IMR-90 (cell line): ENCODE data around the gene IL22RA1. TPM values are rescaled to one million over a fixed set of nuclear protein-coding genes. Genes with fewer than 3 reads are reported as not detected.

ENCODE experiments used
- ATAC-seq: fragments of 200-7000 bp; cut with Tn5 transposase; 2 replicates; pipeline ENCODE4 v1.9.1; 2020; ENCODE audit warnings: low read depth, mild to moderate bottlenecking, moderate library complexity
- BruUV-seq: library from RNA; stranded (reverse); fragments of 400-500 nt; replicated peaks from 2 replicates; lab custom pipeline; 2021; lab: Mats Ljungman, UMichigan
- CTCF ChIA-PET: fragments of 300-600 bp; formaldehyde crosslinking; extraction: SDS; loops from one replicate; lab custom pipeline; 2021; ENCODE audit warnings: antibody characterized with exemption; lab: Yijun Ruan, JAX
- POLR2A ChIA-PET: fragments of 300-600 bp; sonication (Branson Sonifier 250); formaldehyde crosslinking; loops from one replicate; lab custom pipeline; 2022; ENCODE audit warnings: antibody characterized with exemption; ENCODE audit not compliant: unreplicated experiment; lab: Charles Lee
- DNase-seq: peaks from one replicate; pipeline ENCODE4 v3.0.0; 2013
- H2AFZ ChIP-seq: replicated peaks from 2 replicates; pipeline ENCODE3; 2013; ENCODE audit warnings: low read length, mild to moderate bottlenecking; ENCODE audit not compliant: poor library complexity
- H2AK5ac ChIP-seq: 2 replicates; pipeline ENCODE4 v1.6.1; 2013; ENCODE audit warnings: low read depth, low read length, inconsistent platforms
- H2AK9ac ChIP-seq: replicated peaks from 2 replicates; pipeline ENCODE3; 2013; ENCODE audit warnings: mild to moderate bottlenecking, low read depth, low read length, moderate library complexity; ENCODE audit not compliant: poor library complexity
- H2BK120ac ChIP-seq: 2 replicates; pipeline ENCODE4 v1.6.1; 2013; ENCODE audit warnings: low read depth, low read length, inconsistent platforms
- H2BK15ac ChIP-seq: 3 replicates; pipeline ENCODE4 v1.6.1; 2013; ENCODE audit warnings: low read depth, low read length, inconsistent platforms
- H2BK20ac ChIP-seq: 2 replicates; pipeline ENCODE4 v1.6.1; 2013; ENCODE audit warnings: low read depth, mild to moderate bottlenecking, inconsistent platforms, low read length, moderate library complexity
- H2BK5ac ChIP-seq: 2 replicates; pipeline ENCODE4 v1.6.1; 2013; ENCODE audit warnings: mild to moderate bottlenecking, low read depth, low read length, inconsistent platforms; ENCODE audit not compliant: poor library complexity, severe bottlenecking
- H3K14ac ChIP-seq: replicated peaks from 2 replicates; pipeline ENCODE4 v1.6.1; 2013; ENCODE audit warnings: low read depth, low read length, inconsistent platforms
- H3K18ac ChIP-seq: 2 replicates; pipeline ENCODE4 v1.6.1; 2013; ENCODE audit warnings: low read depth, low read length, control low read depth
- H3K23ac ChIP-seq: 2 replicates; pipeline ENCODE4 v1.6.1; 2013; ENCODE audit warnings: low read depth, low read length, inconsistent platforms
- H3K27ac ChIP-seq: 2 replicates; pipeline ENCODE4 v1.5.1; 2013; ENCODE audit warnings: mild to moderate bottlenecking, control low read depth, low read length; ENCODE audit not compliant: insufficient read depth
- H3K27me3 ChIP-seq: 2 replicates; pipeline ENCODE4 v1.6.1; 2013; ENCODE audit warnings: low read length; ENCODE audit not compliant: control insufficient read depth, insufficient read depth
- H3K36me3 ChIP-seq: 2 replicates; pipeline ENCODE4 v1.6.1; 2013; ENCODE audit warnings: low read length, mixed read lengths; ENCODE audit not compliant: control insufficient read depth, insufficient read depth
- H3K4ac ChIP-seq: 2 replicates; pipeline ENCODE4 v1.6.1; 2013; ENCODE audit warnings: low read depth, low read length, inconsistent platforms
- H3K4me1 ChIP-seq: 2 replicates; pipeline ENCODE4 v1.6.1; 2013; ENCODE audit warnings: low read length, mixed read lengths; ENCODE audit not compliant: control insufficient read depth, insufficient read depth
- H3K4me2 ChIP-seq: 2 replicates; pipeline ENCODE4 v1.6.1; 2013; ENCODE audit warnings: low read depth, mild to moderate bottlenecking, control low read depth, low read length, moderate library complexity
- H3K4me3 ChIP-seq: 2 replicates; pipeline ENCODE4 v1.5.1; 2013; ENCODE audit warnings: low read depth, mild to moderate bottlenecking, control low read depth, low read length, moderate library complexity; ENCODE audit not compliant: insufficient read depth
- H3K56ac ChIP-seq: 2 replicates; pipeline ENCODE4 v1.6.1; 2013; ENCODE audit warnings: low read length, inconsistent platforms; ENCODE audit not compliant: insufficient read depth; ENCODE audit errors: extremely low read depth
- H3K79me1 ChIP-seq, 2 experiments: 2 replicates each; pipeline ENCODE4 v1.6.1; 2013; ENCODE audit warnings: low read length in 2 of 2, inconsistent platforms in 1 of 2, low read depth in 1 of 2
- H3K9ac ChIP-seq: 2 replicates; pipeline ENCODE4 v1.6.1; 2013; ENCODE audit warnings: low read depth, low read length, control low read depth
- H3K9me1 ChIP-seq: 2 replicates; pipeline ENCODE4 v1.6.1; 2013; ENCODE audit warnings: low read length, inconsistent platforms; ENCODE audit not compliant: insufficient read depth
- H3K9me3 ChIP-seq: 2 replicates; pipeline ENCODE4 v1.6.1; 2013; ENCODE audit warnings: low read length; ENCODE audit not compliant: control insufficient read depth, insufficient read depth
- H4K20me1 ChIP-seq: 2 replicates; pipeline ENCODE4 v1.6.1; 2013; ENCODE audit warnings: low read length, inconsistent platforms; ENCODE audit not compliant: insufficient read depth
- H4K5ac ChIP-seq: 2 replicates; pipeline ENCODE4 v1.6.1; 2013; ENCODE audit warnings: mild to moderate bottlenecking, low read depth, low read length, control low read depth
- H4K8ac ChIP-seq, 2 experiments: 2 replicates each; pipeline ENCODE4 v1.6.1; 2013; ENCODE audit warnings: low read depth in 2 of 2, low read length in 2 of 2, control low read depth in 1 of 2, inconsistent platforms in 1 of 2
- H4K91ac ChIP-seq: 2 replicates; pipeline ENCODE4 v1.6.1; 2013; ENCODE audit warnings: low read depth, low read length, inconsistent platforms; ENCODE audit not compliant: insufficient read depth
- BHLHE40 ChIP-seq: fragments of 150-350 bp; IDR thresholded peaks from 2 replicates; pipeline ENCODE4 v1.6.1; 2016; ENCODE audit warnings: mild to moderate bottlenecking, low read depth, low read length
- CEBPB ChIP-seq: IDR thresholded peaks from 2 replicates; pipeline ENCODE4 v1.6.1; 2012; ENCODE audit warnings: low read depth, low read length, improper control_type of control experiment
- CHD1 ChIP-seq: IDR thresholded peaks from 2 replicates; pipeline ENCODE4 v1.6.1; 2012; ENCODE audit warnings: low read depth, low read length, improper control_type of control experiment
- ELK1 ChIP-seq: fragments of 150-350 bp; IDR thresholded peaks from 2 replicates; pipeline ENCODE4 v1.6.1; 2016; ENCODE audit warnings: low read depth, mild to moderate bottlenecking, low read length, moderate library complexity, borderline replicate concordance
- FOS ChIP-seq: fragments of 150-350 bp; IDR thresholded peaks from 2 replicates; pipeline ENCODE4 v1.6.1; 2016; ENCODE audit warnings: low read depth, low read length
- MAFK ChIP-seq: IDR thresholded peaks from 2 replicates; pipeline ENCODE4 v1.6.1; 2012; ENCODE audit warnings: low read depth, low read length, improper control_type of control experiment
- MAZ ChIP-seq: IDR thresholded peaks from 2 replicates; pipeline ENCODE4 v1.6.1; 2012; ENCODE audit warnings: low read depth, mild to moderate bottlenecking, low read length, improper control_type of control experiment, moderate library complexity, borderline replicate concordance
- MXI1 ChIP-seq: IDR thresholded peaks from 2 replicates; pipeline ENCODE4 v1.6.1; 2012; ENCODE audit warnings: low read depth, mild to moderate bottlenecking, low read length, moderate library complexity, borderline replicate concordance
- POLR2A ChIP-seq: IDR thresholded peaks from 2 replicates; pipeline ENCODE4 v1.6.1; 2012; ENCODE audit warnings: mild to moderate bottlenecking, low read depth, low read length
- RAD21 ChIP-seq: IDR thresholded peaks from 2 replicates; pipeline ENCODE4 v1.6.1; 2012; ENCODE audit warnings: low read length, improper control_type of control experiment
- RCOR1 ChIP-seq: IDR thresholded peaks from 2 replicates; pipeline ENCODE4 v1.6.1; 2012; ENCODE audit warnings: mild to moderate bottlenecking, low read length, improper control_type of control experiment; ENCODE audit not compliant: insufficient replicate concordance
- RFX5 ChIP-seq: IDR thresholded peaks from 2 replicates; pipeline ENCODE4 v1.8.0; 2012; ENCODE audit warnings: low read depth, mild to moderate bottlenecking, low read length, moderate library complexity
- USF2 ChIP-seq: fragments of 150-350 bp; IDR thresholded peaks from 2 replicates; pipeline ENCODE4 v1.6.1; 2017; ENCODE audit warnings: mild to moderate bottlenecking, antibody characterized with exemption, low read length, low read depth
- WGBS, 2 experiments: methylation state at CpG; one replicate each; pipeline versions ENCODE4 v1.1.5 to v1.1.7; 2013; ENCODE audit warnings: missing lambda C conversion rate in 2 of 2; ENCODE audit not compliant: insufficient read length in 1 of 2; ENCODE audit errors: extremely low coverage in 2 of 2; 5-methylcytosine and 5-hydroxymethylcytosine counted together
- dilution Hi-C: fragments of 300-500 bp; cut with HindIII; formaldehyde crosslinking; loops from one replicate; pipeline ENCODE4 v1.14.3; 2018; ENCODE audit warnings: low sequenced_read_pairs; ENCODE audit not compliant: unreplicated experiment
- in situ Hi-C: fragments of 300-500 bp; cut with MboI; formaldehyde crosslinking; loops from 3 replicates; pipeline ENCODE4 v1.14.3; 2019; ENCODE audit warnings: low sequenced_read_pairs, inconsistent platforms, mixed read lengths
- intact Hi-C: fragments of 100-400 bp; cut with micrococcal nuclease; formaldehyde crosslinking; loops from 2 replicates; pipeline ENCODE4 v1.10.0; 2022
- polyA plus RNA-seq, 3 experiments: library from polyadenylated mRNA; depleted of rRNA; stranded (reverse); fragments of >200 nt; gene quantifications; 2 replicates each; pipeline ENCODE4 v1.2.3, GENCODE V29; 2012; ENCODE audit warnings: low replicate concordance in 1 of 3
- total RNA-seq: library from RNA; depleted of rRNA; stranded (reverse); fragments of >200 nt; gene quantifications from 2 replicates; pipeline ENCODE4 v1.2.3, GENCODE V29; 2012
- TF ChIP-seq, protein P1 (sequence below): conservative IDR thresholded peaks from 2 replicates; pipeline ENCODE4 v1.5.1; 2012; ENCODE audit warnings: mild to moderate bottlenecking, low read depth, low read length, improper control_type of control experiment

The IL22RA1 gene
- total and polyA plus RNA-seq, 2 of the 4 experiments (the other 2 are of a cell fraction) = not detected

GRCh38 chr1:24127801-24128363 lies 15.1 kb downstream of the IL22RA1 start:
- Histone ChIP-seq H3K79me1 (no peaks in the 10 kb centered on the region), H4K20me1 (no peaks in the 10 kb centered on the region), H2AK5ac (no peak overlapping the region), H3K27me3 (peaks cover 24% of the 10 kb centered on the region), H3K23ac (no peak overlapping the region), H3K27ac (no peak overlapping the region), H2AFZ (no peak overlapping the region), H3K36me3 (no peaks in the 10 kb centered on the region), H3K9me3 (peaks cover 4% of the 10 kb centered on the region), H2BK15ac (no peak overlapping the region), H3K4me3 (no peak overlapping the region), H3K9ac (no peak overlapping the region), H2BK5ac (no peak overlapping the region), H2AK9ac (no peak overlapping the region), H4K5ac (no peak overlapping the region), H4K91ac (no peak overlapping the region), H2BK20ac (no peak overlapping the region), H3K56ac (no peak overlapping the region), H2BK120ac (no peak overlapping the region), H3K9me1 (no peaks in the 10 kb centered on the region), H4K8ac (no peak overlapping the region), H3K18ac (no peak overlapping the region), H3K4me1 (no peaks in the 10 kb centered on the region), H3K4me2 (no peak overlapping the region), H3K4ac (no peak overlapping the region), H3K14ac (no peak overlapping the region)
- dilution Hi-C loops (no loop called here), intact Hi-C loops (no loop called here), in situ Hi-C loops (no loop called here)
- ChIA-PET CTCF (interaction anchor here (0.7 kb wide), 1 partner anchor 64 kb away, joined by 4 read pairs; no protein-coding TSS in a partner anchor), POLR2A (no interaction called here)
- no peak for TF ChIP-seq CEBPB
- TF ChIP-seq, protein P1, sequence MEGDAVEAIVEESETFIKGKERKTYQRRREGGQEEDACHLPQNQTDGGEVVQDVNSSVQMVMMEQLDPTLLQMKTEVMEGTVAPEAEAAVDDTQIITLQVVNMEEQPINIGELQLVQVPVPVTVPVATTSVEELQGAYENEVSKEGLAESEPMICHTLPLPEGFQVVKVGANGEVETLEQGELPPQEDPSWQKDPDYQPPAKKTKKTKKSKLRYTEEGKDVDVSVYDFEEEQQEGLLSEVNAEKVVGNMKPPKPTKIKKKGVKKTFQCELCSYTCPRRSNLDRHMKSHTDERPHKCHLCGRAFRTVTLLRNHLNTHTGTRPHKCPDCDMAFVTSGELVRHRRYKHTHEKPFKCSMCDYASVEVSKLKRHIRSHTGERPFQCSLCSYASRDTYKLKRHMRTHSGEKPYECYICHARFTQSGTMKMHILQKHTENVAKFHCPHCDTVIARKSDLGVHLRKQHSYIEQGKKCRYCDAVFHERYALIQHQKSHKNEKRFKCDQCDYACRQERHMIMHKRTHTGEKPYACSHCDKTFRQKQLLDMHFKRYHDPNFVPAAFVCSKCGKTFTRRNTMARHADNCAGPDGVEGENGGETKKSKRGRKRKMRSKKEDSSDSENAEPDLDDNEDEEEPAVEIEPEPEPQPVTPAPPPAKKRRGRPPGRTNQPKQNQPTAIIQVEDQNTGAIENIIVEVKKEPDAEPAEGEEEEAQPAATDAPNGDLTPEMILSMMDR = no peak
- TF ChIP-seq MAZ = no peak
- no peak for TF ChIP-seq BHLHE40
- TF ChIP-seq CHD1 = no peak
- TF ChIP-seq RCOR1 = no peak
- TF ChIP-seq ELK1 = no peak
- no peak for TF ChIP-seq POLR2A
- no peak for TF ChIP-seq MAFK
- TF ChIP-seq RFX5 = no peak
- TF ChIP-seq USF2 = no peak
- TF ChIP-seq FOS = no peak
- no peak for TF ChIP-seq RAD21
- TF ChIP-seq MXI1 = no peak
- no peak for DNase-seq
- ATAC-seq = no peak
- WGBS, 2 experiments = no CpG with 5 or more reads among the region's 7 CpGs
- BruUV-seq = no TSS peak
